Muscle layer of duodenum (tissue), 2 donors: Measurements from ENCODE around the gene MYPOP.

Experiments used
- H3K27ac ChIP-seq: one replicate; pipeline ENCODE4 v1.7.0; 2013; ENCODE audit warnings: mild to moderate bottlenecking, low read length
- H3K27me3 ChIP-seq: one replicate; pipeline ENCODE4 v1.7.0; 2013; ENCODE audit warnings: low read depth, mild to moderate bottlenecking, control low read depth, low read length
- H3K36me3 ChIP-seq, 2 donors: one replicate each; pipeline ENCODE4 v1.7.0; 2013; ENCODE audit warnings: low read length in 2 of 2, control low read depth in 1 of 2, mild to moderate bottlenecking in 1 of 2; ENCODE audit not compliant: insufficient read depth in 2 of 2, control insufficient read depth in 1 of 2
- H3K4me1 ChIP-seq, 2 donors: one replicate each; pipeline ENCODE4 v1.7.0; 2013; ENCODE audit warnings: low read length in 2 of 2, mild to moderate bottlenecking in 2 of 2, control low read depth in 1 of 2, moderate library complexity in 1 of 2; ENCODE audit not compliant: insufficient read depth in 2 of 2, control insufficient read depth in 1 of 2
- H3K4me3 ChIP-seq, 2 donors: one replicate each; pipeline ENCODE4 v1.7.0; 2013; ENCODE audit warnings: low read length in 2 of 2, low read depth in 1 of 2, mild to moderate bottlenecking in 1 of 2
- H3K9me3 ChIP-seq, 2 donors: one replicate each; pipeline ENCODE4 v1.7.0; 2013; ENCODE audit warnings: low read length in 2 of 2, control low read depth in 1 of 2, mild to moderate bottlenecking in 1 of 2; ENCODE audit not compliant: control insufficient read depth in 1 of 2
- donor health status: healthy.

The MYPOP gene

GRCh38 chr19:45854167-45854778 lies 48.1 kb downstream of the MYPOP start:
- Histone ChIP-seq H3K27ac (no peak overlapping the region), H3K9me3 (no peaks in the 10 kb centered on the region), H3K36me3 (peaks cover 32 to 59% of the 10 kb centered on the region in 2 donors)

GRCh38 chr19:45852983-45853382 lies 49.4 kb downstream of the MYPOP start:
- Histone ChIP-seq H3K4me3 (no peak overlapping the region), H3K27me3 (no peaks in the 10 kb centered on the region), H3K27ac (no peak overlapping the region), H3K4me1 (no peaks in the 10 kb centered on the region), H3K9me3 (no peaks in the 10 kb centered on the region), H3K36me3 (peaks cover 41 to 61% of the 10 kb centered on the region in 2 donors)

More at GRCh38 chr19:45854167-45854778, 48.1 kb downstream of the MYPOP start:
- H3K4me3 ChIP-seq: no peak overlapping the region
- no peaks in the 10 kb centered on the region for H3K4me1 ChIP-seq
- no peaks in the 10 kb centered on the region for H3K27me3 ChIP-seq

- Histone ChIP-seq H3K27ac (no peak overlapping the region), H3K4me1 (no peaks in the 10 kb centered on the region), H3K27me3 (no peaks in the 10 kb centered on the region), H3K36me3 (peaks cover 48 to 66% of the 10 kb centered on the region in 2 donors), H3K4me3 (no peak overlapping the region), H3K9me3 (no peaks in the 10 kb centered on the region)
Observed at GRCh38 chr19:45852145-45852750, 50.2 kb downstream of the MYPOP start.

GRCh38 chr19:45848922-45849321 lies 53.5 kb downstream of the MYPOP start:
- no peak overlapping the region for H3K4me3 ChIP-seq
- peaks cover 59 to 85% of the 10 kb centered on the region in 2 donors for H3K36me3 ChIP-seq
- H3K27ac ChIP-seq: no peak overlapping the region
- no peaks in the 10 kb centered on the region for H3K9me3 ChIP-seq
- no peaks in the 10 kb centered on the region for H3K4me1 ChIP-seq
- no peaks in the 10 kb centered on the region for H3K27me3 ChIP-seq

GRCh38 chr19:45847663-45848062 lies 54.8 kb downstream of the MYPOP start:
- Histone ChIP-seq H3K27ac (no peak overlapping the region), H3K27me3 (no peaks in the 10 kb centered on the region), H3K4me3 (no peak overlapping the region), H3K9me3 (no peaks in the 10 kb centered on the region), H3K4me1 (no peaks in the 10 kb centered on the region), H3K36me3 (peaks cover 62 to 86% of the 10 kb centered on the region in 2 donors)

GRCh38 chr19:45842198-45842597 lies 60.2 kb downstream of the MYPOP start:
- Histone ChIP-seq H3K4me3 (no peak overlapping the region), H3K36me3 (peaks cover 46 to 84% of the 10 kb centered on the region in 2 donors), H3K4me1 (no peaks in the 10 kb centered on the region), H3K9me3 (no peaks in the 10 kb centered on the region), H3K27ac (no peak overlapping the region), H3K27me3 (no peaks in the 10 kb centered on the region)
